AG04449 (cell line): Measurements from ENCODE around the gene SLC1A5.

Experiments
- CTCF ChIA-PET: fragments of 350-600 bp; formaldehyde crosslinking; extraction: SDS; loops from one replicate; lab custom pipeline; 2021; ENCODE audit warnings: antibody characterized with exemption; lab: Yijun Ruan, JAX
- POLR2A ChIA-PET: fragments of 400-600, 350-600 bp; formaldehyde crosslinking; extraction: SDS; loops from one replicate; lab custom pipeline; 2020; ENCODE audit warnings: antibody characterized with exemption, inconsistent platforms; lab: Yijun Ruan, JAX
- DNase-seq: peaks from one replicate; pipeline ENCODE4 v3.0.0-alpha.2; 2010; ENCODE audit warnings: low read depth, low spot score
- H3K4me3 ChIP-seq: 2 replicates; pipeline ENCODE4 v1.5.1; 2011; ENCODE audit warnings: low read depth, mild to moderate bottlenecking, control low read depth, low read length
- TF ChIP-seq, protein P1 (sequence below): IDR thresholded peaks from one replicate; pipeline ENCODE4 v1.5.1; 2011; ENCODE audit warnings: mild to moderate bottlenecking, moderate library complexity, low read length, control low read depth, inconsistent platforms; ENCODE audit not compliant: insufficient read depth; ENCODE audit errors: missing control alignments

SLC1A5 gene

DNA sequence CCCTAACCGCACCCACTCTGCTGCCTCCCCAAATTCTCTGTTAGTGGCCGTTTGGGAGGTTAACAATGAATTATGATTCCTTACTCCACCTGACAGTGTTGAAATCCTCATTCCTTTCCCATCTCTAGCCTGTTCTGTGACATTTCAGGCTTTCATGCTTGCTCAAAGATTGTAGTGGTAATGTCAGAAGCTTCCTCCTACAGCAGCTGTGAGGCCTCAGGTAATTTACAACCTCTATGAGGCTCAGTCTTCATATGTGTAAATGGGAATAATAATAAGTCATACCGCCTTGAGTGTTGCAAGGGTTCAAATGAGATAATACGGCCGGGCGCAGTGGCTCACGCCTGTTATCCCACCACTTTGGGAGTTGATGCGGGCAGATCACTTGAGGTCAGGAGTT lies 977 bp upstream of the SLC1A5 start:
- CTCF ChIA-PET: interaction anchor here (1.2 to 4.4 kb wide), 3 partner anchors 22 to 224 kb away, joined by 3 to 25 read pairs (median 4); no protein-coding TSS in a partner anchor
- POLR2A ChIA-PET: interaction anchor here (1.0 kb wide), 1 partner anchor 10 kb away, joined by 3 read pairs; no protein-coding TSS in a partner anchor
- no peak overlapping the region for H3K4me3 ChIP-seq
- no peak for DNase-seq
- TF ChIP-seq, protein P1, sequence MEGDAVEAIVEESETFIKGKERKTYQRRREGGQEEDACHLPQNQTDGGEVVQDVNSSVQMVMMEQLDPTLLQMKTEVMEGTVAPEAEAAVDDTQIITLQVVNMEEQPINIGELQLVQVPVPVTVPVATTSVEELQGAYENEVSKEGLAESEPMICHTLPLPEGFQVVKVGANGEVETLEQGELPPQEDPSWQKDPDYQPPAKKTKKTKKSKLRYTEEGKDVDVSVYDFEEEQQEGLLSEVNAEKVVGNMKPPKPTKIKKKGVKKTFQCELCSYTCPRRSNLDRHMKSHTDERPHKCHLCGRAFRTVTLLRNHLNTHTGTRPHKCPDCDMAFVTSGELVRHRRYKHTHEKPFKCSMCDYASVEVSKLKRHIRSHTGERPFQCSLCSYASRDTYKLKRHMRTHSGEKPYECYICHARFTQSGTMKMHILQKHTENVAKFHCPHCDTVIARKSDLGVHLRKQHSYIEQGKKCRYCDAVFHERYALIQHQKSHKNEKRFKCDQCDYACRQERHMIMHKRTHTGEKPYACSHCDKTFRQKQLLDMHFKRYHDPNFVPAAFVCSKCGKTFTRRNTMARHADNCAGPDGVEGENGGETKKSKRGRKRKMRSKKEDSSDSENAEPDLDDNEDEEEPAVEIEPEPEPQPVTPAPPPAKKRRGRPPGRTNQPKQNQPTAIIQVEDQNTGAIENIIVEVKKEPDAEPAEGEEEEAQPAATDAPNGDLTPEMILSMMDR: no peak

DNA sequence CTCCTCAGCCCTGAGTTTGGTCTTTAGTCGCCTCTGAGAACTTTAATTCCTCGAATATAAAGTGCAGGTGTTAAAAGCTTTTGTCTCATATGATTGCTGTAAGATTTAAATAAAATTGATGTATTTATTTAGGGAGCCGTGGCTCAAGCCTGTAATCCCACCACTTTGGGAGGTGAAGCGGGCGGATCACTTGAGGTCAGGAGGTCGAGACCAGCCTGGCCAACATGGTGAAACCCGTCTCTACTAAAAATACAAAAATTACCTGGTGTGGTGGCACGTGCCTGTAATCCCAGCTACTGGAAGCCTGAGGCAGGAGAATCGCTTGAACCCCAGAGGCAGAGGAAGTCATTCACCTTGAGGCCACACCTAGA lies 559 bp upstream of the SLC1A5 start:
- no peak overlapping the region for H3K4me3 ChIP-seq
- no peak for DNase-seq
- CTCF ChIA-PET: interaction anchor here (1.2 to 4.4 kb wide), 3 partner anchors 31 to 224 kb away, joined by 3 to 25 read pairs (median 5); no protein-coding TSS in a partner anchor
- POLR2A ChIA-PET: interaction anchor here (0.5 to 3.3 kb wide), 20 partner anchors 9 to 202 kb away, joined by 3 to 32 read pairs (median 3); no protein-coding TSS in a partner anchor
- TF ChIP-seq, protein P1: no peak

DNA sequence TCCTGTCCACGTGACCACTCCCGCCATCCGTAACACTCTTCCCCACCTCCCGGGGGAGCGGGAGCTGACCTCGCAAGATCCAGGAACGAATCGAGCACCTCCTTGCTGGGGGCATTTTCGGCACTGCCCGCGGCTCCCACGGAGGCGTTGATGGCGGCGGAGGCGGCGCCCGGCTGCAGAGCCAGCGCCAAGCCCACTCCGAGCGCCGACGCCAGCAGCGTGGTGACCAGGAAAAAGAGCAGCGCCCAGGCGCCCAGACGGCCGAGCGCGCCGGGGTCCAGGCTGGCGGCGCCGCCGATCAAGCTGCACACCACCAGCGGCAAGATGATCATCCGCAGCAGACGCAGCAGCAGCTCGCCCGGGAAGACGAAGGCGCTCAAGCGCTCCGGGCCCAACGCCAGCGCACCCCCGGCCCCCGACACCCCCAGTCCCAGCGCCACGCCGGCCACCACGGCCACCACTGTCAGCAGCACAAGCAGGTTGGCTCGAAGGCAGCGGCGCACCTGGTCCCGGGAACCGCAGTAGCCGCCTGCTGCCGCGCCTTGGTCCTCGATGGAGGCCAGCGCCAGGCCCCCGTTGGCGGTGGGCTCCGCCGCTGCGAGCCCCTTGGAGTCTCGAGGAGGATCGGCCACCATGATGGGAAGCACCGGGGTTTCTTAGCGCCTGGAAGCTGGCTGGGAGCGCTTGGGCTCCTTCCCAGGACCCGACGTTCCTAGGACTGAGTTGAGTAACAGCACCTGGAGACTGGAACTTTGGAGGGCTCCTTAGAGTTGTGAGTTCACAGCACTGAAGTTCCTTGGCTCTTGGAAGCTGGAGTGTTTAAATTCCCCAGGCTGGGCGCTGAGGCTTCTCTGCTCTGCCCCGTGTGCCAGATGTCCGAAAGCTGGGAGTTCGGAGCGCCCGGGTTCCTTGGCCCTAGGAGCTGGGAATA lies 798 bp downstream of the SLC1A5 start:
- H3K4me3 ChIP-seq: peak overlapping the region; percentile 95
- POLR2A ChIA-PET: interaction anchor here (1.0 to 3.3 kb wide), 13 partner anchors 9 to 203 kb away, joined by 3 to 32 read pairs (median 5); no protein-coding TSS in a partner anchor
- TF ChIP-seq, protein P1: no peak
- no peak for DNase-seq
- CTCF ChIA-PET: interaction anchor here (0.6 to 4.4 kb wide), 3 partner anchors 30 to 53 kb away, joined by 3 to 25 read pairs (median 5); no protein-coding TSS in a partner anchor

DNA sequence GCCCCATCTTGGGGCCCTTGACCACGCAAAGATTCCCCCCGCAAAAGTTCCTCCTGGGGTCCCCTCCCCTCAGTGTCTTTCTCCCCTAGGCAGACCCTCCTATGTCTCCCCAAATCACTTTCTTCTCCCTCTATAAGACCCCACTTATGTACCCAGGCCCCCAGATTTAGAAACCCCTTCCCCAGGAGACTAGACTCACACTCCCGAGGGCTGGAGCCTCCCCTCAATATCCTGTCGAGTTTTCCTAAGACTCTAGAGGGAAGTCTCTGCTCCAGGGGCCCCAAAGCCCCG lies 1.4 kb downstream of the SLC1A5 start:
- CTCF ChIA-PET: interaction anchor here (0.6 to 4.4 kb wide), 3 partner anchors 29 to 54 kb away, joined by 3 to 25 read pairs (median 5); no protein-coding TSS in a partner anchor
- TF ChIP-seq, protein P1: no peak
- peak overlapping the region; percentile 95 for H3K4me3 ChIP-seq
- DNase-seq: no peak
- POLR2A ChIA-PET: interaction anchor here (0.7 to 3.3 kb wide), 6 partner anchors 10 to 54 kb away, joined by 3 to 32 read pairs (median 8); no protein-coding TSS in a partner anchor

DNA sequence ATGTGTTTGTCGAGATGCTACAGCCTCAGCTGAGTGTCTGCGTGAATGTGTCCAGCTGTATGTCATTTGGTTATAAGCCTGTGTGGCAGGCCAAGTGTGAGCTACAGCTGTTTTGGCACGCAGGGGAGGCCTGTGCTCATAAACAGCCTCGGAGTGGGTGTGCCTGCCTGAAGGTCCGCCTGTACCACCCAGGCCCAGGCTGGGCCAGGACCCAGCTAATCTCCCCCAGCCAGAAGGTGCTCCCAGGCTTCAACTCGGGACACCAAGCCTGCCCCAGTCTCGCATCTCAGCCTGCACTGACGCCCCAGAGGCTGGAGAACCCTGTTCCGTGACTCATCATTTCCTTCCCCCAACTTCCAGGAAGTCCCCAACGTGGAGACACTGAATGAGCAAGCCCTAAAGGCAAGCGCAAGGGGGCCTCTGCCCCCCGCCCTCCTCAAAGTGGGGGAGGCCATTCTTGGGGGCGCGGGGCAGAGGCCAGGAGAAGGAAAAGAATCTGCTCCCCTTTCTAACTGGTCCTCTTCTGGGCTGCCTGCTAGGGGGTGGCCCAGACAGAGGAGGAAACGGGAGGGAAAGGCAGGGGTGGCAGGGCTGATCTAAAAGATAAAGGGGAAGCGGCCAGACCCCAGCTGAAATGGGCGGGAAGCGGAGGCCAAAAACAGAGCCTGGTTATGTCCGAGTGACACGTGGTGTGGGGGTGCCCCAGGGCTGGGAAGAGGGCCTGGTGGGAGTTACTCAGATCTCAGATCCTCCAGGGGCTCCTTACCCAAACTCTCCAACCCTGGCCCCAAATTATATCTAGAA lies 2.0 kb downstream of the SLC1A5 start:
- no peak for DNase-seq
- peak overlapping the region; percentile 95 for H3K4me3 ChIP-seq
- ChIA-PET CTCF (interaction anchor here (1.3 to 4.4 kb wide), 5 partner anchors 28 to 54 kb away, joined by 3 to 25 read pairs (median 8); no protein-coding TSS in a partner anchor), POLR2A (interaction anchor here (0.6 to 3.3 kb wide), 8 partner anchors 12 to 457 kb away, joined by 3 to 32 read pairs (median 3); no protein-coding TSS in a partner anchor)
- TF ChIP-seq, protein P1: no peak
